ENCODE measurements around the gene HERPUD2.

The HERPUD2 gene

GRCh38 chr7:35726654-35727053, 31.7 kb upstream of the HERPUD2 start:
- peaks cover 27% of the 10 kb centered on the region for H3K4me1 ChIP-seq (ENCODE audit: insufficient read depth, low read length)
- no peak overlapping the region for H3K4me3 ChIP-seq (ENCODE audit: low read depth in 1 of 2, low read length in 2 of 2)
- no peaks in the 10 kb centered on the region for H3K27me3 ChIP-seq (ENCODE audit: insufficient read depth, low read length, poor library complexity)
- no peaks in the 10 kb centered on the region for H3K36me3 ChIP-seq (ENCODE audit: insufficient read depth, low read length)
- no peak overlapping the region for H3K4me2 ChIP-seq (ENCODE audit: insufficient read depth, low read length)
- H4K20me1 ChIP-seq (ENCODE audit: insufficient read depth, low read length) = no peaks in the 10 kb centered on the region
- TF ChIP-seq CTCF (IDR thresholded peaks at IDR 0.05; ENCODE audit: borderline replicate concordance, extremely low read depth, low read length, poor library complexity, severe bottlenecking) = no peak
- no peak for TF ChIP-seq EZH2 (IDR thresholded peaks at IDR 0.05; ENCODE audit: borderline replicate concordance, low read depth, low read length, severe bottlenecking)
- ATAC-seq (ENCODE audit: insufficient read depth, low read depth) (no peak), DNase-seq (no peak)
- H3K27ac ChIP-seq (ENCODE audit: low read length) = no peak overlapping the region
- no peaks in the 10 kb centered on the region for H3K9me3 ChIP-seq (ENCODE audit: insufficient read depth, low read length, severe bottlenecking)
- H3K79me2 ChIP-seq (ENCODE audit: insufficient read depth, low read length) = no peaks in the 10 kb centered on the region
- no peak overlapping the region for H2AFZ ChIP-seq (ENCODE audit: low read depth, low read length)
- no peak overlapping the region for H3K9ac ChIP-seq (ENCODE audit: low read depth, low read length)

- H3K4me3 ChIP-seq (ENCODE audit: low read depth in 1 of 2, low read length in 2 of 2) = peak overlapping the region in 1 of 2 experiments; percentile 39; a peak in 2 of 4 replicates
- H3K27ac ChIP-seq (ENCODE audit: low read length) = 0 out of 2 replicates have a peak overlapping the region, but pooled peaks have one; percentile 28
- TF ChIP-seq EZH2 (IDR thresholded peaks at IDR 0.05; ENCODE audit: borderline replicate concordance, low read depth, low read length, severe bottlenecking) (no peak), CTCF (IDR thresholded peaks at IDR 0.05; ENCODE audit: borderline replicate concordance, extremely low read depth, low read length, poor library complexity, severe bottlenecking) (peak; percentile 58)
- H3K4me2 ChIP-seq (ENCODE audit: insufficient read depth, low read length) = peak overlapping the region; percentile 58
- peak overlapping the region; percentile 21; the same call in 1 of the 2 replicates for H2AFZ ChIP-seq (ENCODE audit: low read depth, low read length)
- no peaks in the 10 kb centered on the region for H3K9me3 ChIP-seq (ENCODE audit: insufficient read depth, low read length, severe bottlenecking)
- no peaks in the 10 kb centered on the region for H3K36me3 ChIP-seq (ENCODE audit: insufficient read depth, low read length)
- peaks cover 27% of the 10 kb centered on the region for H3K4me1 ChIP-seq (ENCODE audit: insufficient read depth, low read length)
- no peak overlapping the region; the same call in 1 of the 2 replicates for H3K9ac ChIP-seq (ENCODE audit: low read depth, low read length)
- no peaks in the 10 kb centered on the region for H3K79me2 ChIP-seq (ENCODE audit: insufficient read depth, low read length)
- H3K27me3 ChIP-seq (ENCODE audit: insufficient read depth, low read length, poor library complexity) = no peaks in the 10 kb centered on the region
- no peaks in the 10 kb centered on the region for H4K20me1 ChIP-seq (ENCODE audit: insufficient read depth, low read length)
- peak; percentile 82 for ATAC-seq (ENCODE audit: insufficient read depth, low read depth)
- DNase-seq = peak; percentile 71
Observed at GRCh38 chr7:35725280-35725680, 30.3 kb upstream of the HERPUD2 start.

- Histone ChIP-seq H3K4me2 (ENCODE audit: insufficient read depth, low read length) (no peak overlapping the region), H4K20me1 (ENCODE audit: insufficient read depth, low read length) (no peaks in the 10 kb centered on the region), H3K9ac (ENCODE audit: low read depth, low read length) (no peak overlapping the region), H3K79me2 (ENCODE audit: insufficient read depth, low read length) (no peaks in the 10 kb centered on the region), H3K4me1 (ENCODE audit: insufficient read depth, low read length) (peaks cover 13% of the 10 kb centered on the region), H3K27ac (ENCODE audit: low read length) (no peak overlapping the region), H3K27me3 (ENCODE audit: insufficient read depth, low read length, poor library complexity) (no peaks in the 10 kb centered on the region), H3K36me3 (ENCODE audit: insufficient read depth, low read length) (no peaks in the 10 kb centered on the region), H3K4me3 (ENCODE audit: low read depth in 1 of 2, low read length in 2 of 2) (no peak overlapping the region), H3K9me3 (ENCODE audit: insufficient read depth, low read length, severe bottlenecking) (no peaks in the 10 kb centered on the region), H2AFZ (ENCODE audit: low read depth, low read length) (no peak overlapping the region)
- no peak for ATAC-seq (ENCODE audit: insufficient read depth, low read depth)
- no peak for DNase-seq
- TF ChIP-seq CTCF (IDR thresholded peaks at IDR 0.05; ENCODE audit: borderline replicate concordance, extremely low read depth, low read length, poor library complexity, severe bottlenecking) = no peak
- TF ChIP-seq EZH2 (IDR thresholded peaks at IDR 0.05; ENCODE audit: borderline replicate concordance, low read depth, low read length, severe bottlenecking) = no peak
Observed at GRCh38 chr7:35723011-35723410, 28.1 kb upstream of the HERPUD2 start.
